DOHH2 (cell line): ENCODE data around the gene CACNA1A.

ENCODE experiments used
- CTCF ChIP-seq: fragments of 200-600 bp; sonication (generic); IDR thresholded peaks from one replicate; pipeline ENCODE4 v1.5.1; 2014; ENCODE audit warnings: antibody characterized with exemption, mild to moderate bottlenecking, low read depth, low read length; ENCODE audit not compliant: poor library complexity, severe bottlenecking
- EZH2phosphoT487 ChIP-seq: fragments of 200-600 bp; sonication (generic); IDR thresholded peaks from 2 replicates; pipeline ENCODE4 v1.6.1; 2017; ENCODE audit warnings: borderline replicate concordance, mild to moderate bottlenecking, antibody characterized with exemption, low read length, moderate library complexity, mixed read lengths

GRCh38 chr19:13398182-13398581 is 108.1 kb downstream of the CACNA1A start:
- TF ChIP-seq CTCF (no peak), EZH2phosphoT487 (no peak)
